SJCRH30 (cell line): ENCODE data around the gene AAMP. TPM values are rescaled to one million over a fixed set of nuclear protein-coding genes. Genes with fewer than 3 reads are reported as not detected.

Source experiments
- DNase-seq, 2 experiments: peaks; one replicate each; pipeline ENCODE4 v3.0.0-alpha.2; 2015 to 2020
- H3K27ac ChIP-seq: fragments of 250-450 bp; sonication (Bioruptor Pico); 2 replicates; pipeline ENCODE4 v1.5.1; 2020; ENCODE audit warnings: mild to moderate bottlenecking, moderate library complexity
- H3K27me3 ChIP-seq: fragments of 250-450 bp; sonication (Bioruptor Pico); 2 replicates; pipeline ENCODE4 v1.5.1; 2020; ENCODE audit warnings: mild to moderate bottlenecking, moderate library complexity
- H3K36me3 ChIP-seq: fragments of 250-450 bp; sonication (Bioruptor Pico); 2 replicates; pipeline ENCODE4 v1.5.1; 2020; ENCODE audit warnings: mild to moderate bottlenecking, moderate library complexity
- H3K4me1 ChIP-seq: fragments of 250-450 bp; sonication (Bioruptor Pico); 2 replicates; pipeline ENCODE4 v1.5.1; 2020; ENCODE audit warnings: mild to moderate bottlenecking, moderate library complexity
- H3K4me3 ChIP-seq: fragments of 250-450 bp; sonication (Bioruptor Pico); 2 replicates; pipeline ENCODE4 v1.5.1; 2020; ENCODE audit warnings: mild to moderate bottlenecking, moderate library complexity
- H3K9me3 ChIP-seq: fragments of 250-450 bp; sonication (Bioruptor Pico); replicated peaks from 2 replicates; pipeline ENCODE4 v1.5.1; 2020; ENCODE audit warnings: mild to moderate bottlenecking, moderate library complexity
- total RNA-seq: library from RNA; depleted of rRNA; stranded (reverse); fragments of >200 nt; shearing (Covaris generic); gene quantifications from 2 replicates; pipeline ENCODE4 v1.2.3, GENCODE V29; 2014

Gene AAMP
- total RNA-seq, 1 experiment from 2014 or later = 125 TPM

DNA sequence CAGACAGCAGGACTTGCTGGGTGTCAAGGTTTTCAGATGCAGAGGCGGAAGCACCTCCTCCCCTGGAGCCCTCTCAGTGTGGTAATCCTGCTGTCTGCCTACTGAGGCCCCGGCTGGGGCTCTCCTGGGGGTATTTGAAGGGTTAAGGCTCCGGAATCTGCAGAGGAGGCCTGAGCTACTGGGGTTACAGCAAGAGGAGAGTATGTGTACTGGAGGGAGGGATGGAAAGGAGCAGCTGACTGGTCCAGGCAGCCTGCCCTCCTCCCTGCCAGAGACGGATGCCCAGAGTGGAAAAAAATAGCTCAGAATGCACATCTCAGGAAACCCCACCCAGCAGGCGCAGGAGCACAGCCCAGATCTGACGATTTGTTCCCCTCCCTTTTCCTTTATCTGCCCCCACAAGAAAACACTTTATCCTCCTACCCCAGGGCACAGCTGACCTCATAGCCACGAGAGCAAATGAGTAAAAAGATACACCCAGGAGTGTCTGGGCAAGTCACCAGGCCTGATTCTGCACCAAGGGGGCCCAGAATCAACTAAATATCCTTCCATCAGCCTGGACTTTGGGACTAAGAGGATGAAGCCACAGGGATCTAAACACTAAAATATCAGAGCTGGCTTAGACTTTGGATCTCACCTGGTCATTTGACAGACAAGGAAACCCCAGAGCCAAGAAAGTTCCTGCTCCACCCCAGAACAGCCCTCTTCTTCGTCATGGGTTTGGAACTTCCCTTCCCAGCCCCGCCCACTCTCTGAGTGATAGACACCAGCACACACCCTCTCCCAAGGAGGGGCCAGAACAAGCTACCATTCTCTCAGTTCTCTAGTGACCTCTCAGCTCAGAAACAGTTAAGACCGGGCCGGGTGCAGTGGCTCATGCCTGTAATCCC is 16.9 kb upstream of the AAMP start:
- peaks cover 14% of the 10 kb centered on the region for H3K4me1 ChIP-seq
- DNase-seq = peak; percentile 94 to 96
- no peaks in the 10 kb centered on the region for H3K27me3 ChIP-seq
- H3K4me3 ChIP-seq = peak overlapping the region; percentile 47
- no peaks in the 10 kb centered on the region for H3K9me3 ChIP-seq
- no peaks in the 10 kb centered on the region for H3K36me3 ChIP-seq
- H3K27ac ChIP-seq = peak overlapping the region; percentile 93

DNA sequence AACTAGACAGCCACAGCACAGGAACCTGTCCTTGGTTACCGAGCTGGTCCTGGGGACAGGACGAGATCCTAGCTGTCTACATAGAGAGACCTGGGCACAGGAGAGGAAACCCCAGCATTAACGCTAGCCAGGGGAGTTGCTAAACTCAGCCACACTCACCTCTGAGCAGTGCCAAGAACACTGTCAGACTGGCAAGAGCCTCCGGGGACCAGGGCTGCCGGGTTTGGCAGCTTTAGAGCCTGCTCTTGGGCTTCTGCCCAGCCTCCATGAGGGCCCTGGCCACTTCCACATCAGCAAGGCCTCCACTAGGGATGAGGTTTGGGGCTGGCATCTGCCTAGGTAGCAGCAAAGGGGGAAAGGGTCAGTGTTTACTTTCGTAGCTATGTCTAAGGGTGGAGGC is 15.7 kb upstream of the AAMP start:
- H3K4me1 ChIP-seq = peaks cover 14% of the 10 kb centered on the region
- peak overlapping the region; percentile 93 for H3K27ac ChIP-seq
- H3K36me3 ChIP-seq = no peaks in the 10 kb centered on the region
- H3K27me3 ChIP-seq = no peaks in the 10 kb centered on the region
- DNase-seq = no peak
- H3K9me3 ChIP-seq = no peaks in the 10 kb centered on the region
- H3K4me3 ChIP-seq = peak overlapping the region; percentile 47

DNA sequence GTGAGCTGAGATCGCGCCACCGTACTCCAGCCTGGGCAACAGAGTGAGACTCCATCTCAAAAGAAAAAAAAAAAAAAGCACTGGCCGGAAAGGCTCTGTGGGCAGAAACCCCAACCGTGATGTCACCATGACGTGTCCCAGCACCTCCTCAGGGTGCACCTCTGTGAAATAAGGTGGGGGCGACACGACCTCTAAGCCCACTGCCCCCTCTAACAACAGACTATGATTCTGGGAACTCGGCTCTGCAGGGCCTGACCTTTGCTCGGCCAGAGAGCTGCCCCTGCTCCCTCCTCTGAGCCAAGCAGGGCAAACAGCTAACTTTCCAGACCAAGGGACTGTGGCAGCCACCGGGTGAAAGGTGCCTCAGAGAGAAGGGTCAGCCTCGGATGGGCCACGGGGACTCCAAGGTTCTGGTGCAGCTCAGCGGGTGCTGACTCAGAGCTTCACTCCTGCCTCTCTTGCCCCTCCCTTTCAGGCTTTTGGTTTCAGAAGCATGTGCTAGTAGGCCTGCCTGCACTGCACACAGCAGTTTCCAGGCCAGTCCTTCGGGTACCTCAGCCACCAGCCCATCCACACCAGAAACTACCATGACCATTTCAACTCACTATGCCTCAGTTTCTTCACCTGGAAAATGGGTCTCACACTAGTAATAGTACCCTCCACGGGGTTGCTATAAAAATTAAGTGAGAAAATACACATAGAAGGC is 14.3 kb upstream of the AAMP start:
- Histone ChIP-seq H3K36me3 (no peaks in the 10 kb centered on the region), H3K4me1 (peaks cover 14% of the 10 kb centered on the region), H3K4me3 (no peak overlapping the region), H3K27ac (no peak overlapping the region), H3K9me3 (no peaks in the 10 kb centered on the region), H3K27me3 (no peaks in the 10 kb centered on the region)
- no peak for DNase-seq

DNA sequence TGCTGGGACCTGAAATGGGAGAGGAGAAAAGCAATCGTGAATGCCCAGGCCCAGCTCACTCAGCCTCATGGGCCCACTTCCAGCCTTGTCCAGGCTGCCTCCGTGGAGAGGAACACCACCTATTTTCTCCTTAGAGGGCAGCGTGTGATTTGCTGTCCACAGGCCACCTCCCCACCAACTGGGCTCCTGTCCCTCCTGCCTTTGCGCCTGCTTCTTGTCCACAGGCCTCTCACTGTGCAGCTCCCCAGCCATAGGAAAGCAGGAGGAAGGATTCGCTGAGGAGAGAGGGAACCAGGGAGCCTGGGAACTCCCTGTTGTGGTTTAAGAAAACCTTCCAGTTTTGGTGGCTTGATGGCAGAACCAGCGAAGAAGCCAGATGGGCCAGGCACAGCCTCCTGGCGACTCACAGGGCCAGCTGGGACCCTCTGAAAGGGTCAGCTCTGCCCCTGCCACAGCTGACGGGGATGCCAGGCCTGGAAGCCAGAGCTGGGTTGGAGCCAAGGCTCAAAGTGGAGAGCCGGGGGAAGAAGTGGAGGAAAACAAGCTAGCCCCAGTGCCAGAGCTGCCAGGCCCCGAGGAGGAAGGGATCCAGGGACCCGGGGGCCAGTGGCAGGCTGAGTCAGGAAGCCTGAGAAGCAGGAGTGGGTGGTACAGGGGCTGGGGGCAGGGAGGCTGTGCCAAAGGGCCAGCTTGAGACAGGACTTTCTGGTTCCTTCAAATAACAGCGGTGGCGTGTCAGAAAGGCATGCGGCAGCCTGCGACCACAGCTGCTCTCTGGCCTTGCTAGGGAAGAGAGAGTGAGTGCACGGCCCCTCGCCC is 12.4 kb upstream of the AAMP start:
- no peak overlapping the region for H3K4me3 ChIP-seq
- H3K27ac ChIP-seq = peak overlapping the region; percentile 19; the same call in 1 of the 2 replicates
- no peaks in the 10 kb centered on the region for H3K36me3 ChIP-seq
- no peak for DNase-seq
- no peaks in the 10 kb centered on the region for H3K9me3 ChIP-seq
- no peaks in the 10 kb centered on the region for H3K27me3 ChIP-seq
- H3K4me1 ChIP-seq = peaks cover 10% of the 10 kb centered on the region

DNA sequence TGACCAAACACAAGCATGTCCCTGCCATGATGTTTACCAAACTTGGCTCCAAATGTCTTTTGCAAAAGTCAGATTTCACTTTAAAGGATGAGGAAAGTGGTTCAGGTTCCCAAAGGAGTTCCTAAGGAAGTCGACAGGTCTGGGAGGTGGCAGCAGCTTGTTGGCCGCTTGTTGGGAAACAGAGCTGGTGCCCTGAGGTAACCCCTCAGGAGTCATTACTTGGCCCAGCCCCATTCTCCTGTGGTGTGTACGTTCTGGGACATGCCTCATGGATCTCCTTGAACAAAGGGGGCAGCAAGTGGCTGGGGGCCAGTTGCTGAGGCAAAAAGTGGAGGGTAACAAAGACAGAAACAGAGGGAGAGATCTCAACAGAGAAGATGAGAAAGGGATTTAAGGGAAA is 11.5 kb upstream of the AAMP start:
- Histone ChIP-seq H3K27ac (no peak overlapping the region), H3K9me3 (no peaks in the 10 kb centered on the region), H3K4me3 (no peak overlapping the region), H3K36me3 (no peaks in the 10 kb centered on the region), H3K4me1 (peaks cover 10% of the 10 kb centered on the region), H3K27me3 (no peaks in the 10 kb centered on the region)
- no peak for DNase-seq

DNA sequence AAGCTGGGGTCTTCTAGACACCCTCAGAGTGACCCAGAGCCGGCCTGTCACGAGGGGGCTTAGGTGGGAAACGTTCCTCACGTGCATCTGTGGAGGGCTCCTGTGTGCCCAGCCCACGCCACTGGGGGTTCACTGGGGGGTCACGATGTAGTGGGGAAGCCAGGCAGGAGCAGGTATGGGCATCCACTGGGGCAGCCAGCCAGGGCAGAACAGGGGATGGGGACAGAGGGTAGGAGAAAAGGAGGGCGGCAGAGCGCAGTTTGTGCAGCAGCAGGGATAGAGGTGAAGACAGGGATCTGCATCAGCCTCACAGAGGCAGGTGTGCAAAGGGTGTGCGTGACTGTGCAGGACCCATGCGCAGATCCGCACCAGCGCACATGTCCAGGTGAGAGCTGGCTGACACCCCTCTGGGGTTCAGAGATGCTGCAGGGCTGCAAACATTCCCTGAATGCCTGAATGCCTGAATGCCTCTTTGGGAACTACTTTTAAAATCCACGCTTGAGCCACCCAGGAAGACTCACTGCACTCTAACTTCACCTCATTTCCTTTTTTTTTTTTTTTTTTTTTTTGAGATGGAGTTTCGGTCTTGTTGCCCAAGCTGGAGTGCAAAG is 10.4 kb upstream of the AAMP start:
- H3K4me3 ChIP-seq = no peak overlapping the region
- peaks cover 4% of the 10 kb centered on the region for H3K4me1 ChIP-seq
- DNase-seq = no peak
- no peaks in the 10 kb centered on the region for H3K9me3 ChIP-seq
- no peaks in the 10 kb centered on the region for H3K27me3 ChIP-seq
- no peak overlapping the region for H3K27ac ChIP-seq
- no peaks in the 10 kb centered on the region for H3K36me3 ChIP-seq

DNA sequence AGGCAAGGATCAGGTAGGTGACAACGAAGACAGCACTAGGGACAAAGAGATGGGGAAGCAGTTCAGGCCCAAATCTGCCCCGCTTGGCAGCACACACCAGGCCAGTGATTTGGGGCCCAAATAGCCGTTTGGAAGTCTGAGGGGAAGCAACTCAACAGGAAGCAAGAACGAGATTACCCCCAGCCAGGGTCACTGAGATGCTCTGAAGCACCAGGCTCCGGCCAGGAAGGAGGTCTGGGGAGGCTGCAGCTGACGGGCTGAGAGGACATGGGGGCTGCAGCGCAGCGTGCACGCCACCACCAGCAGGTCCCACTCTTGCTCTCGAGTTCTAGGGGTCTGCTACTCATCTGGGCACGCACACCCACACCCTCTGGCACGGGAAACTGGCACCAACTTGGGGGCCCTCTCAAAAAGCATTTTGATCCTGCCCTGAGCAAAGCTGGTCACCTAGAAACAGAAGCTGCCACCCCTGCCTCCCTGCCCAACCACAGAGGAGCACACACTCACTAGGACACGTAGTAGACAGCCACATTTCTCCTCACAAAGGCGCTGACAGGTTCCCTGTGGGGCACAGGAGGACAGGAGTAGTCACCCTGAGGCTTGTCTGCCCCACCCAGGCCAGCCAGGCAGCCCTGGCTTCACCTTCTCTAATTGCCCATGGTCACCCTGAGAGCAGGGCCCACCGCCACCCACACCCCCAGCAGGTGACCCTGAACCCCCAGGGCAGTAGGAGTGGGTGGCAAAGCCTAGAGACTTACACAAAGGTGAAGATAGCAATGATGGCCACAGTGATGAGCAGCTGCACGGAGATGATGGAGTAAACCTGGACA is 8.8 kb upstream of the AAMP start:
- Histone ChIP-seq H3K27ac (no peak overlapping the region), H3K4me1 (no peaks in the 10 kb centered on the region; the same call in 1 of the 2 replicates), H3K36me3 (peaks cover 8% of the 10 kb centered on the region; the same call in 1 of the 2 replicates), H3K27me3 (no peaks in the 10 kb centered on the region), H3K9me3 (no peaks in the 10 kb centered on the region), H3K4me3 (no peak overlapping the region)
- DNase-seq = no peak

DNA sequence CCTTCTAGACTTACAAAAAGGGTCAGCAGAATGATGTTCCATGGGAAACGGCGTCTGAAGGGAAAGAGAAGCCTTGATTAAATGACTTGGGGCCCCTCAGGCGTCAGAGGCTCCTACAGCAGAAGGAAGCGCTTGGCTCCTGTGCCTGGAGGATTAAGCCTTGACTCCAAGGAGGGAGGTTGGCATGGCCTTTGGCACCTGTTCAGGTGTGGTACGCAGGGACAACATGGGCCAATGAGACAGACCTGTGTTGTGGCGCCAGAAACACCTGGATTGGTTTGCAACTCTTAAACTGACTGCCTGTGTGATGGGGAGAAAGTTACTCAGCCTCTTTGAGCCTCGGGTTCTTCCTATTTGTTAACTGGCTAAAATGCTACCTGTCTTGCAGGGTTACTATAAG is 8.0 kb upstream of the AAMP start:
- no peaks in the 10 kb centered on the region for H3K27me3 ChIP-seq
- H3K27ac ChIP-seq = no peak overlapping the region
- H3K36me3 ChIP-seq = peaks cover 8% of the 10 kb centered on the region; the same call in 1 of the 2 replicates
- no peak for DNase-seq
- no peaks in the 10 kb centered on the region for H3K9me3 ChIP-seq
- no peaks in the 10 kb centered on the region; the same call in 1 of the 2 replicates for H3K4me1 ChIP-seq
- no peak overlapping the region for H3K4me3 ChIP-seq

DNA sequence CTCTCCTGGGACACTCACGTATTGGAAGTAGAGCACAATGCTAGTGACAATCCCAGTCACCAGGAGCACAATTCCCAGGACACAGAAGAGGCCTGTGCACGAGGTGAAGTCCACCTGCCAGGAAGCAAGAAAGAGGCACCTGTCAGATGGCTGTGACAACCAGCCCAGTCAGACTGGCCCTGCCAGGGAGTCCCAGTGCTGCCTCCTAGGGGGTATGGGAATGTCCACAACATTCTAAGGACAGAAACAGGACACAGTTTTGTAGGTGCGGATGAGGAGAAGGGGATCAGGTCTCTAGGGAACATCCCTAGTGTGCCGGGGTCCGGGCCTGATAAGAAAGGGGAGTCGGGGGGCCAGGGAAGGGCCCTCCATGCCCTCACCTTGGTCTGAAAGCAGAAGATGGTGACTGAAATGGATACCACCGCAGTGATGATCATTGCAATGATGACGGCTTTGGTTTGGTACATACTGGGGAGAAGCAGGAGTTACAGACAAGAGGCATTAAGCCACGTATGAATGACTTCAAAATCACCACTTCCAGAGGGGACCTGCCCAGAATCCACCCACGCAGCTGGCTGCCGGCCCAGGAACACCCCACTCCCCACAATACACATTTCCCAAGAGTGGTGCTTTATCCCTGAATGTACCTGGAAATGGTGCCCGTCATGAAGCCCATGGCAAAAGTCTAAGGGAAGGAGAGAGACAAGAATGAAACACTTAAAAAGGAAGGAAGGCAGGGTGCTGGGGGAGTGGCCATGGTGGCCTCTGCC is 7.2 kb upstream of the AAMP start:
- no peaks in the 10 kb centered on the region for H3K9me3 ChIP-seq
- H3K36me3 ChIP-seq = peaks cover 9% of the 10 kb centered on the region; the same call in 1 of the 2 replicates
- H3K27me3 ChIP-seq = no peaks in the 10 kb centered on the region
- no peak for DNase-seq
- H3K27ac ChIP-seq = no peak overlapping the region
- H3K4me3 ChIP-seq = no peak overlapping the region
- H3K4me1 ChIP-seq = no peaks in the 10 kb centered on the region

DNA sequence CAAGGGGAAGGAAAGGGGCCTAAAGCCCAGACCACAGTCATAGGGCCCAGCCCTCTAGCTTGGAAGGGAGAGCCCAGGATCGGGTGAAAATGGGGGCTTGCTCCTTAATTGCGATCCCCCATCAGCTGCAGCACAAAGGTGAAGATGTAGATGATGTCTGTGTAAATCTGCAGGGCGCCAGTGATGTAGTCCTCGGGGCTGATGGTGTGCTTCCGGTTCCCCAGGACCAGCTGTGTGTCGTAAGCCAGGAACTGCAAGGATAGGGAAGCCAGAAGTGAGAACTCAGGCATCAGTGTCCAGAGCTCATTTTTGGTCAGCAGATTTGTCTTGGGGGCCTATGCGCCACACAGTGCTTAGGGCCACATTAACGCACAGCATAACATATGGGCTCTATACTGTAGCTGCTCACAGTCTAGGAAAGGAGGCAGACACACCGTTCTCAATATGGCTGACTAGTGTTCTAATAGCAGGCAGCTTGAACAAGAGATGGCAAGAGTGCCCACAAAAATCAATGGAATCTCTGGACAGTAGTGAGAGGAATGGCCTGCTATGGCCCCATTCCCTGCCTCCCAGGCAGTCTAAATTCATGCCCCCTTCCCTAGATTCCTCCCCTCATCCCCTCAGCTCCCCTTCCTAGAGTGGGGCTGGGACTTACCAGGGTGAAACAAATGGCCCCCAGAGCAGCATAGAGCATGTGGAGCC is 5.6 kb upstream of the AAMP start:
- DNase-seq = no peak
- peaks cover 9% of the 10 kb centered on the region; the same call in 1 of the 2 replicates for H3K36me3 ChIP-seq
- no peaks in the 10 kb centered on the region for H3K27me3 ChIP-seq
- H3K4me3 ChIP-seq = no peak overlapping the region
- H3K4me1 ChIP-seq = peaks cover 6% of the 10 kb centered on the region
- no peak overlapping the region for H3K27ac ChIP-seq
- no peaks in the 10 kb centered on the region for H3K9me3 ChIP-seq

DNA sequence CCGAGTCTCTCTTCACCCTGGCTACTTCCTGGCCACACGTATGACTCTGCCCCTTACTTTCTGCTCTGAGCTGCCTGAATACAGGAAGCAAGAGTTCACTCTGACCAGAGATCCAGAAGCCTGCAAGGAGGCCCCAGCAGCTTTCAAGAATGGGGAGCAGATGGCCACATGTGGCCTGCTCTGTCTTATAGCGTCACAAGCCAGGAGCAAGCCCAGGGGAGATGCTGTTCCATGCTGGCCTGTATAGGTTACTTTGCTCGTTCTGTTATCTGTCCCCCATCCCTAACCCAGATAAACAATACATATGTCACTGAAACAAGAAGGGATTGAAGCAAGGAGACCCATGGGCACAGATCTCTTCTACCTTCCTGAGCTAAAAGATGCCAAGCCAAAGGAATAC is 4.6 kb upstream of the AAMP start:
- no peak overlapping the region for H3K27ac ChIP-seq
- no peaks in the 10 kb centered on the region for H3K27me3 ChIP-seq
- no peak overlapping the region for H3K4me3 ChIP-seq
- no peaks in the 10 kb centered on the region for H3K9me3 ChIP-seq
- H3K4me1 ChIP-seq = peaks cover 6% of the 10 kb centered on the region
- H3K36me3 ChIP-seq = peaks cover 9% of the 10 kb centered on the region; the same call in 1 of the 2 replicates
- no peak for DNase-seq

DNA sequence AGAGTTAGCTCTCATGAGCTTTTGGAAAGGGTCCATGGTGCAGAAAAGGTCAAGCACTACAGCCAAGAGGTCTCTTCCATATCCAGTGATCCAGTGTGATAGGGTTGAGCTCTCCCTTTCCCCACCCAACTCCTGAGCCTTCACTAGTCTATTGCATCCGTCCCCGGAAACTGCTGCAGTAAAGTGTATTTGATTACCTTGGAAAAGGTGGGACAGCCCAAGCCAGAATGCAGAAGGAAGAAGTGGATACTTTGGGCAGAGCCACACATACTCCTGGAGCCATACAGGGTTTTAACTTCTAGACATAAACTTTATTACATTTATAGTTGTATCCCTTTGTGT is 3.9 kb upstream of the AAMP start:
- H3K27ac ChIP-seq = no peak overlapping the region
- H3K4me1 ChIP-seq = peaks cover 6% of the 10 kb centered on the region
- no peaks in the 10 kb centered on the region for H3K27me3 ChIP-seq
- no peak overlapping the region for H3K4me3 ChIP-seq
- H3K36me3 ChIP-seq = peaks cover 9% of the 10 kb centered on the region; the same call in 1 of the 2 replicates
- no peaks in the 10 kb centered on the region for H3K9me3 ChIP-seq
- no peak for DNase-seq
